ENCODE results near the gene SHC3. TPM values are rescaled to one million over a fixed set of nuclear protein-coding genes. Genes with fewer than 3 reads are reported as not detected.
A peak's percentile ranks its signal among the peaks of the same experiment; 100 is the strongest.
"Not testable (repeated sequence)": the region's sequence is repeated elsewhere in the genome, so short reads cannot be mapped to it uniquely, and the experiment has no call there.

SHC3 gene, protein sequence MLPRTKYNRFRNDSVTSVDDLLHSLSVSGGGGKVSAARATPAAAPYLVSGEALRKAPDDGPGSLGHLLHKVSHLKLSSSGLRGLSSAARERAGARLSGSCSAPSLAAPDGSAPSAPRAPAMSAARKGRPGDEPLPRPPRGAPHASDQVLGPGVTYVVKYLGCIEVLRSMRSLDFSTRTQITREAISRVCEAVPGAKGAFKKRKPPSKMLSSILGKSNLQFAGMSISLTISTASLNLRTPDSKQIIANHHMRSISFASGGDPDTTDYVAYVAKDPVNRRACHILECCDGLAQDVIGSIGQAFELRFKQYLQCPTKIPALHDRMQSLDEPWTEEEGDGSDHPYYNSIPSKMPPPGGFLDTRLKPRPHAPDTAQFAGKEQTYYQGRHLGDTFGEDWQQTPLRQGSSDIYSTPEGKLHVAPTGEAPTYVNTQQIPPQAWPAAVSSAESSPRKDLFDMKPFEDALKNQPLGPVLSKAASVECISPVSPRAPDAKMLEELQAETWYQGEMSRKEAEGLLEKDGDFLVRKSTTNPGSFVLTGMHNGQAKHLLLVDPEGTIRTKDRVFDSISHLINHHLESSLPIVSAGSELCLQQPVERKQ
- under 1 TPM in 1 of 2 donors, not detected in 1; 0.02 TPM for total RNA-seq

DNA sequence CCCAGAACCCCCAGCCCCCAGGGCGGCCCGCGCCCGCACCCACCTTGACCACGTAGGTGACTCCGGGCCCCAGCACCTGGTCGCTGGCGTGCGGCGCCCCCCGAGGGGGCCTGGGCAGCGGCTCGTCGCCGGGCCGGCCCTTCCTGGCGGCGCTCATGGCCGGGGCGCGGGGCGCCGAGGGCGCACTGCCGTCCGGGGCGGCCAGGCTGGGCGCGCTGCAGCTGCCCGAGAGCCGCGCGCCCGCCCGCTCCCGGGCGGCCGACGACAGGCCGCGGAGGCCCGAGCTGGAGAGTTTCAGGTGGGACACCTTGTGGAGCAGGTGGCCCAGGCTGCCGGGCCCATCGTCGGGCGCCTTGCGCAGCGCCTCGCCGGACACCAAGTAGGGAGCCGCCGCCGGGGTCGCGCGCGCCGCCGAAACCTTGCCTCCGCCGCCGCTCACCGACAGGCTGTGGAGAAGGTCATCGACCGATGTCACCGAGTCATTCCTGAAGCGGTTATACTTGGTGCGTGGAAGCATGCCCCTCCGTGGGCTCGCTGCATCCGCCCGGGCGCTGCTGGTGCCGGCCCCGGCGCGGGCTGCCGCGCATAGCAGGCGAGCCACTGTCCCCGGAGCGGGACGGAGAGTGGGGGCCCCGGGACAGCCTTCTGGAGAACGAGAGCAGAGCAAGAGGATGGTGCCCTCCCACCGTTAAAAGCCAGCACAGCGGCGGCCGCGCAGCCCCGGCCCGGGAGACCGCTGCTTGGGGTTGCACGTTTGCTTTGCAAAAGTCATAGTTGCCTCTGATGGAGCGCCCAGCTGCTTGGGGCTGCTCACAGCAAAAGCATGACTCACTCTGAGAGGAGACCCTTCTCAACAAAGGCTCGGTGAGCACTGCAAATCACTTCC lies at the start of gene SHC3:
Gene SHC3, minus strand, starts transcription at position 875 of the 886 bp plus-strand sequence. Its CDS starts 358 bp downstream, at position 517.
- no peak for DNase-seq (ENCODE audit: low spot score in 2 of 2)
- peak in 1 of 2 donors; percentile 25 for ATAC-seq
- H3K9me3 Mint-ChIP-seq: no peaks in the 10 kb centered on the region
- H3K36me3 Mint-ChIP-seq: peaks cover 7% of the 10 kb centered on the region in 2 donors
- H3K27ac Mint-ChIP-seq: no peak within 1 kb of the TSS

DNA sequence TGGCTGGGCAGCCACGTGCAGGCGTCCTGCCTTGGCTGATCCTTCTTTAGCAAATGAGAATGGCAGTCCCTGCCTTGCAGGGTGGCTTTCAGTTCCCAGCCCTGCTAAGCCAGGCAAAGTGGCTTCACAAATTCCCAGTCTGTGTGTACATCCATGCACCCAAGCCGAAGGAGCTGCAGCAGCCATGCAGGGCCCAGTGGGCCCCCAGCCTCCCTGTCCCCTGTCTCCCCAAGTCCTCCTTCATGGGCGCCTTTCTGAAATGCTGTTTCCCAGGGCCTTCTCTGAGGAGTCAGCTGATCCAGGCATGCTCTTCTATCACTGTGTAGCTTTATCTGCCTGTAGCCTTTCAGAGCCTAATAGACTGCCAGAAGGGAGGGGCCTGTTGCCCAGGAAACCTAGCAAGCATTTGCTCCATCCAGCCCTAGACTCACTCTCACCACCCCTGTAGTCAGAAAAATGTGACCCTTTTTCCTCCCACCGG lies 47.4 kb upstream of the SHC3 start:
- Mint-ChIP-seq H3K36me3 (no peaks in the 10 kb centered on the region), H3K9me3 (no peaks in the 10 kb centered on the region), H3K27ac (no peak overlapping the region)
- DNase-seq (ENCODE audit: low spot score in 2 of 2): no peak
- ATAC-seq: no peak

DNA sequence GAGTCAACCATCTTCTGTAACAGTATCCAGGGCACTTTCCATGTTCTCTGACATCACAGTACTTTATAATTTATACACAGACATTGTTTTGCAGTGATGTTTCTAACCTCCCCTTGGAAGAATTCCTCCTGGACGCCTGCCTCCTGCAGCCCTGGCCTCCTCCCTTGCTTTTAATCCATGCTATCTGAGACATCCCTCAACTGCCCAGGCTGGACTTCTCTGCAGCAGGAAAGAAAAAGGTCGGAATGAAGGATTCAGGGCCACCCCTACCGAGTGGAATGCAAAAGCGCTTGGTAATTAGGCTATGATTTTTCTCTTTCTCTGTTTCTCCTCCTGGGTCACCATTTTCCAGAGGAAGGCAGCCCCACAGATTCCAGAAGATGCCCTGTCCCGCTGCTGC lies 47.0 kb upstream of the SHC3 start:
- ATAC-seq: no peak
- DNase-seq (ENCODE audit: low spot score in 2 of 2): no peak
- Mint-ChIP-seq H3K9me3 (no peaks in the 10 kb centered on the region), H3K36me3 (no peaks in the 10 kb centered on the region), H3K27ac (no peak overlapping the region)

DNA sequence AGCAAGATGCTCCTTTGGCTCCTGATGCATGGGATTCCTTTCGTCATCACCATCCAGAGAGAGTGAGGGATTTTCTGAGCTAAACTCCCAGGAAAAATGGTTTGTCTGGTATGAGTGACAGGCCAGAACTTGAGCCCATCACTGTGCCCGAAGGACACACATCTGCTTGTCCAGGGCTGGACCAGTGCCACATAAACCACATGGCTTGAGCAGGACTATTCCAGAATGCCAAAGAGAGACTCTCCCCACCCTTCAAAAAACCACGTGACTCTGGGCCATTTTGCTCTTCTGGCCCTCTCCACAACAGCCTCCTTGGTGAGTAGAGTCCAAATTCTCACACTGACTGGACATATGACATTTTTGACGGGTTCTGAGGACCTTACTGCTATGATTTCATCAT lies 46.4 kb upstream of the SHC3 start:
- Mint-ChIP-seq H3K36me3 (no peaks in the 10 kb centered on the region), H3K27ac (no peak overlapping the region), H3K9me3 (no peaks in the 10 kb centered on the region)
- no peak for ATAC-seq
- DNase-seq (ENCODE audit: low spot score in 2 of 2): no peak

DNA sequence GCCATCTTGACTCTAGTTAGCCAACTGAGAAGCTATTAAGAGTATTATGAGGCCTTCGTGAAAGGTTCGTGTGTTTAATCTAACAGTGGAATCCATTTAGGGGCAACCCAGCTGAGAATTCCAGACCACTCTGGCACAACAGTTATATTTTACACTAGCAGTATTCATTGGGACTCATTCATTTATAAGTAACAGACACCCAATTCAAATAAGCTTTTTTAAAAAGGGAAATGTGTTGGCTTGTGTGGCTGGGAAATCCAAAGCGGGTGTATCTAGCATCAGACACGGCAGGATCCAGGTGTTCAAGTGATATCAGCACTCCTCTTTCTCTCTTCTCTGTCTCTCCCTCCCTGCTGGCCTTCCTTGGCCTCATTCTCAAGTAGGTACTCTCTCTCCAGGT lies 46.0 kb upstream of the SHC3 start:
- DNase-seq (ENCODE audit: low spot score in 2 of 2): no peak

DNA sequence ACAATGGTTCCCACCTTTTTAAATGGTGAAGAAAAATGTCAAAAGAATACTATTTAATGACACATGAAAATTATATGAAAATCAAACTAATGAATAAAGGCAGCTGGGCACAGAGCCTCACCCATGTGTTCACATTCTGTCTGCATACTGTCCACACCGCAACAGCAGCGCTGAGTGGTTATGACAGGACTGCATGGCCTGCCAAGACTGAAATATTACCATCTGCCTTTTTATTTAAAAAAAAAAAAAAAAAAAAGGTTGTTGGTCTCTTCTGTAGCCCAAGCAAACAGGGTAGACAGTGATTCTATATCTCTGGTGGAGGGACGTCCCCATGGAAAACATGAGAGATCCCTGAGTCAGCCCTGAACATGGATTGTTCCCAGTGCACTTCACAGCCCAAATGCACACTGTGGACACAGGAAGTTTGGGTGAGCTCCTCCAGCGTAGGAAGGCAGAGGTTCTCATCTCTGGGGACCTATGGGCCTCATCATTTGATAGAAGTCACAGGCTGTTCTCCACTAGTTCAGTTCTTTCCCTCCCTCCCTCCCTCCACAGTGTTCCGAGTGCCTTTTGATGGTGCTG lies 44.9 kb upstream of the SHC3 start:
- H3K36me3 Mint-ChIP-seq: no peaks in the 10 kb centered on the region
- no peak for ATAC-seq
- H3K9me3 Mint-ChIP-seq: no peaks in the 10 kb centered on the region
- DNase-seq (ENCODE audit: low spot score in 2 of 2): no peak
- no peak overlapping the region for H3K27ac Mint-ChIP-seq

More for the DNA sequence above, 46.0 kb upstream of the SHC3 start:
- Mint-ChIP-seq H3K27ac (no peak overlapping the region), H3K36me3 (no peaks in the 10 kb centered on the region), H3K9me3 (no peaks in the 10 kb centered on the region)
- ATAC-seq: no peak

DNA sequence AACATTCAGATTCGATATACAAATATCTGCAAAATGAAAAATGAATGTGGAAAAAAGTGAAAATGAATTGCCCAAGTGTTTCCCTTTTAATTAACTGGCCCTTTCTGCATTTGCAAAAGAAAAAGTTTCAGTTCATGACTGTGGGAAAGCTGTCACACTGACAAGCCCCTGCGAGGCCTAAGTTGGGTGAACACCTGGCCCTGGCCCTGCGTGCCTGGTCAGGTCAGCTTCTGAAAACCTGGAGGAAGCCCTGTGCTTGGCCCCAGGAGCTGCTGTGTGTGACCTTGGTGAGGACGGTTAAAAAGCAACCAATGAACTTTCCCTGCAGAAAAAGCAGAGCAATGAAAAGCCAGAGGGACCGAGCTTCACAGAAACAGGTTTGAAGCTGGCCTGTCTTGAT lies 41.0 kb upstream of the SHC3 start:
- Mint-ChIP-seq H3K27ac (no peak overlapping the region), H3K36me3 (no peaks in the 10 kb centered on the region), H3K9me3 (no peaks in the 10 kb centered on the region)
- DNase-seq (ENCODE audit: low spot score in 2 of 2) (no peak), ATAC-seq (no peak)

DNA sequence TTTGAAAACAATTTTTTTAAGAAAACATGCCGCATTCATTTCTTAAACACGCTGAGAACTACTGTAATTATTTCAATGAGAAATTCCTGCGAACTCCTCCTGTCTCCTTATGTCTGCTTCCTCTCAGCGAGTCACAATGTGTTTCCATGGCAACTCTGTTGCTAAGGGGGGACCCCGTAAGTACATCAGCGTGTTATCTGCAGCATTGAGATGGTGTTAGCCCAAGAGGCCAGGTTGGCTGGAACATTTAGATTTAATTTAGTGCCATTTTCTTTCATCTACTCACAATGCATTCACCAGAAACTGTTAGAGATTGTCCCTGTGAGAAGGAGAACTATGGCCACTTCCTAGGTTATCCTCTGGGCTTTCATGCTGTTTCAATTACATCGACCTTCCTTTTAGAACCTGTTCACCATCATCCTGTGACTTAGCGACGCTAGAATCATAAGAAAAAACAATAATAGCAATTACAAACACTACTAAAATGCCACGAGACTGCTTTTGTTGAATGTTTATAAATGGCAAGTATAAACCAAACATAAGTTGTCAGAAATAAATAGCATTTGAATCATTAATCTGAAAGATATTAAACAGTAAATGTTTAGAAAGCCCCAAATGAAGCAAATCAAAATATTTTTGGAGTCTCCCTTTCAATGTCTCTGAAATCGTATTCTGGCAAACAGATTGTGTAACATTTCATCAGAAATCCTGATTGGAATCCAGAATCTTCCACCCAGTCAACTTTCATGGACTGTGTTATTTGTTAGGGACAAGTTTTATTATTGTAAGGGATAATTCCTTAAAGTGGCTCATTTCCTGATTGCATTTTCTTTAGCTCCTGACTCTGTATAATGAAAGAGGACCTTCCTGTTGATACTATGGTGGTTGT lies 39.7 kb upstream of the SHC3 start:
- no peak for DNase-seq (ENCODE audit: low spot score in 2 of 2)
- Mint-ChIP-seq H3K36me3 (no peaks in the 10 kb centered on the region), H3K9me3 (no peaks in the 10 kb centered on the region), H3K27ac (no peak overlapping the region)
- ATAC-seq: no peak

DNA sequence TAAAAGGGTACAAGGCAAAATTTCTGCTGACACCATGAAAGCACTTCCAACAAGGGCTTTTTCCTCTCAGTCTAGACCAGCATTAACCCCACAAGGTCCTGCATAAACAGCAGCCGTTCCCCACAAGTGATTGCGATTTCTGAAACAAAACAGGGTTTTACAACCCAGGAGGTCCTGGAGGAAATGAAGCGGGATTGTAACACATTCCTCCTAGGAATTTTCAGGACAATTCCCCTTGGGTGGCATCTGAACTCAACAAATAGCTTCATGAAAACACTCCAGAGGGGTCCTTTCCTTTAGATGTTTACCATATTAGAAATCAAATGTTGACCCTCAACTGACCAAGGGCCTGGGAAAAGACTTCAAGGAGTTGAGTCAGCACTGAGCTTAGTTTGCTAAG lies 36.7 kb upstream of the SHC3 start:
- no peaks in the 10 kb centered on the region for H3K36me3 Mint-ChIP-seq
- H3K9me3 Mint-ChIP-seq: no peaks in the 10 kb centered on the region
- ATAC-seq (no peak), DNase-seq (ENCODE audit: low spot score in 2 of 2) (no peak)
- H3K27ac Mint-ChIP-seq: no peak overlapping the region

DNA sequence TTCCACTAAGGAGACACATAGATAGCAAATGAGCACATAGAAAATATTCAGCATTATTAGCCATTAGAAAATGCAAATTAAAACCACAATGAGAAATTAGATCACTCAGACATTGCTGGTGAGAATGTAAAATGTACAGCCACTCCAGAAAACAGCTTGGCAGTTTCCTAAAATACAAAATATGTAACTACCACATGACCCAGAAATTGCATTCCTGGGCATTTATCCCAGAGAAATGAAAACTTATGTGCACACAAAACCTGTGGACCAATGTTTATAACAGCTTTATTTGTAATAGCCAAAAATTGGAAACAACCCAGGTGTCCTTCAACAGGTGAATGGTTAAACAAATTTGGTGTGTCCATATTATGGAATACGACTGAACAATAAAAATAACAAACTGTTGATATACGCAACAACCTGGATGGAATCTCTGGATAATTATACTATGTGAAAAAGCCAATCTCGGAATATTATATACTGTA lies 34.8 kb upstream of the SHC3 start:
- DNase-seq (ENCODE audit: low spot score in 2 of 2) (no peak), ATAC-seq (no peak)
- Mint-ChIP-seq H3K9me3 (no peaks in the 10 kb centered on the region), H3K36me3 (no peaks in the 10 kb centered on the region), H3K27ac (no peak overlapping the region)

DNA sequence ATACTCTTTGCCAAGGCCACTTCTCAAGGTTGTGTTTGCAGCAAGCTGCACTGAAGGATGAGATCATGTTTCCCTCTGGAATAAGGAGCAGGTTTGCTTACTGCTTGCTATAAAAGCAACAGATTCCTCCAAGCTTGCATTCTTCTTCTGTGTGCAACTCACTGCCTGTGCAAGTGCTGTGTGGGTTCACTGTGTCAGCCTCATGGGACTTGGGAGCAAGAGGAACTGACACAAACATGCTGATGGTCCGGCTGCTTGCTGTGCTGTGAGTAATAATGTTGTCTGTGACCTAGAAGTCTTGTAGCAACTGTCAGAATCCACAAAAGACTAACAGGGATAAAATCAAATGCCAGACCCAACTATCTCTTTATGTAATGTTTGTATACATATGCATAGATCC lies 33.6 kb upstream of the SHC3 start:
- no peak overlapping the region for H3K27ac Mint-ChIP-seq
- no peak for ATAC-seq
- H3K9me3 Mint-ChIP-seq: no peaks in the 10 kb centered on the region
- H3K36me3 Mint-ChIP-seq: no peaks in the 10 kb centered on the region
- DNase-seq (ENCODE audit: low spot score in 2 of 2): no peak

DNA sequence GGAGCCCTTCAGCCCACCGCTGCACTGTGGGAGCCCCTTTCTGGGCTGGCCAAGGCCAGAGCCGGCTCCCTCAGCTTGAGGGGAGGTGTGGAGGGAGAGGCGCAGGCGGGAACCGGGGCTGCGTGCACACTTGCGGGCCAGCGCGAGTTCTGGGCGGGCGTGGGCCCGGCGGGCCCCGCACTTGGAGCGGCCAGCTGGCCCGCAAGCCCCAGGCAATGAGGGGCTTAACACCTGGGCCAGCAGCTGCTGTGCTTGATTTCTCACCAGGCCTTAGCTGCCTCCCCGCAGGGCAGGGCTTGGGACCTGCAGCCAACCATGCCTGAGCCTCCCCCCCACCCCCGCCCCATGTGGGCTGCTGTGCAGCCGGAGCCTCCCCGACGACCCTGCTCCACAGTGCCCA lies 30.7 kb upstream of the SHC3 start:
- H3K27ac Mint-ChIP-seq; H3K36me3 Mint-ChIP-seq; ATAC-seq; DNase-seq (ENCODE audit: low spot score in 2 of 2); H3K9me3 Mint-ChIP-seq: not testable (repeated sequence)

DNA sequence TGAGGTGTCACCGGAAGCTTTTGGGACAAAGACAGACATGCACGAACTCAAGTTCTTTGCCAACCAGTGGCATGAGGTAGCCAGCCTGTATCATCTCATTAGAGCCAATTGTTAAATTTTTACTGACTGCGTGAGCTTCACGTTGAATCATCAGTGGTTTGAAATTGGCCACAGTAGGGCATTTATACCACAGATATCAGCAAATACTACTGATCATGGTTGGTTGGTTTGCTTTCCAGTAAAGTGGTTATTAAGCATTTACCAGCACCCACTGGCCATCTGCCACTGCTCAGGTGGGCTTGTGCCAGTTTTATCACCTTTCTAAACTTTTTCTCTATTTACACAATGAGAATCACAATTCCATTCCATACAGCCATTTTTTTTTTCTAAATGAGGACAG lies 28.4 kb upstream of the SHC3 start:
- peaks cover 9 to 10% of the 10 kb centered on the region in 2 donors for H3K9me3 Mint-ChIP-seq
- ATAC-seq: no peak
- DNase-seq (ENCODE audit: low spot score in 2 of 2): no peak
- peaks cover 5 to 11% of the 10 kb centered on the region in 2 donors for H3K36me3 Mint-ChIP-seq
- H3K27ac Mint-ChIP-seq: no peak overlapping the region

DNA sequence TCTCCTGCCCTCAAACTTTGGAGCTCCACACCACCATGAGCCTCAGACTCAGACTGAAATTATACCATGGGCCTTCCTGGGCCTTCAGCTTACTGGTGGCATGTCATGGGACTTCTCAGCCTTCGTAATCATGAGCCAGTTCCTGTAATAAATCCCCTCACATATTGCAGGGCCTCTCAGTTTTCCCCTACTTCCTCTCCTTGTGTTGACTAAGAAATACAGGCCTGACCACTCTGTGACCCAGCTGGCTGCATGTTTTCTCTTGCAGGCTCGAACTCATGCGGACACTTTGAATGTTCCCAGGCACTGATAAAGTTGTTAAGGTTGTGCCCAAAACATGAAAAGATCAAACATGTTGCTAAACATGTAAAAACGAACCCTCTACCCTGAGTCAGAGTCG lies 26.2 kb upstream of the SHC3 start:
- Mint-ChIP-seq H3K9me3 (peaks cover 17% of the 10 kb centered on the region in 2 donors), H3K27ac (no peak overlapping the region), H3K36me3 (peaks cover 5 to 11% of the 10 kb centered on the region in 2 donors)
- ATAC-seq: no peak
- DNase-seq (ENCODE audit: low spot score in 2 of 2): no peak

DNA sequence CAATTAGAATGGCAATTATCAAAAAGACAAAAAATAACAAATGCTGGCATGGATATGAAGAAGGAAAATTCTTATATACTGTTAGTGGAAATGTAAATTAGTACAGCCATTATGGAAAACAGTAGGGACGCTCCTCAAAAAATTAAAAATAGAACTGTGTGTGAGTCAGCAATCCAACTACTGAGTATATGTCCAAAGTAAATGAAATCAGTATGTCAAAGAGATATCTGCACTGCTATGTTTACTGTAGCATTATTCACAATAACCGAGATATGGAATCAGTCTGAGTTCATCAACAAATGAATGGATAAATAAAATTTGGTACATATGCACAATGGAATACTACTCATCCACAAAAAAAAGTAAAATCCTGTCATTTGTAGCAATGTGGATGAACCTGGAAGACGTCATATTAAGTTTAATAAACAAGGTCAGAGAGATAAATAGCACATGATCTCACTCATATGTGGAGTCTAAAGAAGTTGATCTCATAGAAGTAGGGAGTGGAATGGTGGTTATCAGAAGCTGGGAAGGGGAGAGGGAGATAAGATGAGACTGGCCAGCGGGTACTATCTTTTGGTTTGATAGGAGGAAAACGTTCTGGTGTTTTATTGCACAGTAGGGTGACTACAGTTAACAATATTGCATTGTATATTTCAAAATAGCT lies 16.6 kb upstream of the SHC3 start:
- H3K36me3 Mint-ChIP-seq: peaks cover 0 to 5% of the 10 kb centered on the region in 2 donors
- no peak overlapping the region for H3K27ac Mint-ChIP-seq
- H3K9me3 Mint-ChIP-seq: peaks cover 8 to 11% of the 10 kb centered on the region in 2 donors
- DNase-seq (ENCODE audit: low spot score in 2 of 2): no peak
- no peak for ATAC-seq

Measured in activated naive CD4-positive, alpha-beta T cell treated with anti-CD3 and anti-CD28 coated beads, Interleukin-2, amount 50 U/mL, for 72 hours (primary cell).